Hematopoietic multipotent progenitor cell treated with erythropoietin and hydrocortisone succinate and interleukin-3 and kit ligand, for 6 days (in vitro differentiated cells): ENCODE measurements around the gene SHC1.
"Not testable (repeated sequence)": the region's sequence is repeated elsewhere in the genome, so short reads cannot be mapped to it uniquely, and the experiment has no call there.

Experiments
- DNase-seq: peaks from one replicate; pipeline ENCODE4 v3.0.0-alpha.2; 2015

Gene SHC1

GRCh38 chr1:154993572-154994268, 23.2 kb upstream of the SHC1 start, which contains the start of gene LENEP:
TSS of gene LENEP (plus strand) at chr1:154993586. CDS start at chr1:154993608, 22 bp downstream.
- DNase-seq: no peak

- DNase-seq: peak; percentile 65
Measured at GRCh38 chr1:154992721-154993571, 22.4 kb upstream of the SHC1 start.

- DNase-seq: no peak
Measured at GRCh38 chr1:154990276-154990675, 19.7 kb upstream of the SHC1 start.

- no peak for DNase-seq
Measured at GRCh38 chr1:154989195-154989860, 18.8 kb upstream of the SHC1 start.

- peak; percentile 64 for DNase-seq
Measured at GRCh38 chr1:154988058-154988954, 17.8 kb upstream of the SHC1 start.

GRCh38 chr1:154987326-154987725, 16.8 kb upstream of the SHC1 start:
- DNase-seq: no peak

- not testable (repeated sequence) for DNase-seq
Measured at GRCh38 chr1:154986736-154987135, 16.2 kb upstream of the SHC1 start.

- DNase-seq: no peak
Measured at GRCh38 chr1:154983776-154984466, 13.4 kb upstream of the SHC1 start.

- peak; percentile 100 for DNase-seq
Measured at GRCh38 chr1:154982897-154983648, 12.5 kb upstream of the SHC1 start, which contains the start of gene FLAD1. TSS of gene FLAD1 (plus strand) at chr1:154983344. CDS start at chr1:154983695, 351 bp downstream.

GRCh38 chr1:154982341-154982740, 11.8 kb upstream of the SHC1 start:
- peak; percentile 56 for DNase-seq

GRCh38 chr1:154978360-154978759, 7.8 kb upstream of the SHC1 start:
- DNase-seq: no peak

- DNase-seq: not testable (repeated sequence)
Measured at GRCh38 chr1:154977762-154978161, 7.2 kb upstream of the SHC1 start.

GRCh38 chr1:154975409-154976059, 5.0 kb upstream of the SHC1 start:
- peak; percentile 72 for DNase-seq

- DNase-seq: peak; percentile 99
Measured at GRCh38 chr1:154974808-154975408, 4.4 kb upstream of the SHC1 start.

GRCh38 chr1:154974102-154974807, 3.7 kb upstream of the SHC1 start, which contains the start of gene CKS1B:
TSS of gene CKS1B (plus strand) at chr1:154974681. CDS start at chr1:154974746, 65 bp downstream.
- DNase-seq: peak; percentile 100

- peak; percentile 100 for DNase-seq
Measured at GRCh38 chr1:154973344-154974101, 3.0 kb upstream of the SHC1 start.

GRCh38 chr1:154972517-154973343, 2.2 kb upstream of the SHC1 start:
- DNase-seq: peak; percentile 36

GRCh38 chr1:154972213-154972516, 1.6 kb upstream of the SHC1 start:
- peak; percentile 23 for DNase-seq
